Measurements from ENCODE around the gene PRTG.
"Not testable (repeated sequence)": the region's sequence is repeated elsewhere in the genome, so short reads cannot be mapped to it uniquely, and the experiment has no call there.

The PRTG gene, protein sequence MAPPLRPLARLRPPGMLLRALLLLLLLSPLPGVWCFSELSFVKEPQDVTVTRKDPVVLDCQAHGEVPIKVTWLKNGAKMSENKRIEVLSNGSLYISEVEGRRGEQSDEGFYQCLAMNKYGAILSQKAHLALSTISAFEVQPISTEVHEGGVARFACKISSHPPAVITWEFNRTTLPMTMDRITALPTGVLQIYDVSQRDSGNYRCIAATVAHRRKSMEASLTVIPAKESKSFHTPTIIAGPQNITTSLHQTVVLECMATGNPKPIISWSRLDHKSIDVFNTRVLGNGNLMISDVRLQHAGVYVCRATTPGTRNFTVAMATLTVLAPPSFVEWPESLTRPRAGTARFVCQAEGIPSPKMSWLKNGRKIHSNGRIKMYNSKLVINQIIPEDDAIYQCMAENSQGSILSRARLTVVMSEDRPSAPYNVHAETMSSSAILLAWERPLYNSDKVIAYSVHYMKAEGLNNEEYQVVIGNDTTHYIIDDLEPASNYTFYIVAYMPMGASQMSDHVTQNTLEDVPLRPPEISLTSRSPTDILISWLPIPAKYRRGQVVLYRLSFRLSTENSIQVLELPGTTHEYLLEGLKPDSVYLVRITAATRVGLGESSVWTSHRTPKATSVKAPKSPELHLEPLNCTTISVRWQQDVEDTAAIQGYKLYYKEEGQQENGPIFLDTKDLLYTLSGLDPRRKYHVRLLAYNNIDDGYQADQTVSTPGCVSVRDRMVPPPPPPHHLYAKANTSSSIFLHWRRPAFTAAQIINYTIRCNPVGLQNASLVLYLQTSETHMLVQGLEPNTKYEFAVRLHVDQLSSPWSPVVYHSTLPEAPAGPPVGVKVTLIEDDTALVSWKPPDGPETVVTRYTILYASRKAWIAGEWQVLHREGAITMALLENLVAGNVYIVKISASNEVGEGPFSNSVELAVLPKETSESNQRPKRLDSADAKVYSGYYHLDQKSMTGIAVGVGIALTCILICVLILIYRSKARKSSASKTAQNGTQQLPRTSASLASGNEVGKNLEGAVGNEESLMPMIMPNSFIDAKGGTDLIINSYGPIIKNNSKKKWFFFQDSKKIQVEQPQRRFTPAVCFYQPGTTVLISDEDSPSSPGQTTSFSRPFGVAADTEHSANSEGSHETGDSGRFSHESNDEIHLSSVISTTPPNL

DNA sequence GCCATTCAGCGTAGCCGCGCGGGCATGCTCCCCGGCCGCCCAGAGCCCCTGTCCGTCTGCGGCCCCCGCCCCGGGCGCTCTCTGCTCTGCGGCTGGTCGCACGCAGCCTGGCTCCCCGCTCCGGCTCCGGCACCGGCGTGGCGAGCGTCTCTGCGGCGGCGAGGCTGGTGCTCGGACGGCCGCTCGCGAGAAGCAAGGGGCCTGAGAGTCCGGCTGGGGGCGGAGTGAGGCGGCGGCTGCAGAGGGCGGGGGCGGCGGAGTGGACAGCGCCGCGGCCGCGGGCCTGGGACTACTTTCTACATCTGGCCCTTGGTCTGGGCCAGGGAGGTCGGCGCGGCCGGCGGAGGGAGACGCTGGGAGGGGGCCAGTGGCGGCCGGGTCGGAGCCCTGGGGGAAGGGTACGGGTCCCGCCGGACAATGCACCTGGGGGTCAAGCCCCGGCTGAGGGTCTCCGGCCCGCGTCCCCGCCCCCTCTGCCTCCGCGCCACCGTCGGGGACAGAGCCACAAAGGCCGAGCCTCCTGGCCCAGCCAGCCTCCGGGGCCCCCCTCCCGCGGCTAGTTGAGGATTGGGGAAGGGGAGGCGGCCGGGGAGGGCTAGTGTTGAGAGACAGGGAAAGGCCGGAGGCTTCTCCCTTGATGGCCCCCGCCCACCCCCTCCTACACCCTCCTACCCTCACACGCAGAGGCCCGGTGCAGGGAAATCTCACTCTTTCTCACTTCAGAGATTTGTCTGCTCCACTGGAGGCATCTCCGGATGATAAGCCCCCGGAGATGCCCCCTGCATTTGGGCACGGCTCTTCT lies at the start of gene PRTG:
Gene PRTG (minus strand): TSS at position 226 of the 802 bp plus-strand sequence. CDS start 221 bp downstream, at position 5.
- DNase-seq = no peak

DNA sequence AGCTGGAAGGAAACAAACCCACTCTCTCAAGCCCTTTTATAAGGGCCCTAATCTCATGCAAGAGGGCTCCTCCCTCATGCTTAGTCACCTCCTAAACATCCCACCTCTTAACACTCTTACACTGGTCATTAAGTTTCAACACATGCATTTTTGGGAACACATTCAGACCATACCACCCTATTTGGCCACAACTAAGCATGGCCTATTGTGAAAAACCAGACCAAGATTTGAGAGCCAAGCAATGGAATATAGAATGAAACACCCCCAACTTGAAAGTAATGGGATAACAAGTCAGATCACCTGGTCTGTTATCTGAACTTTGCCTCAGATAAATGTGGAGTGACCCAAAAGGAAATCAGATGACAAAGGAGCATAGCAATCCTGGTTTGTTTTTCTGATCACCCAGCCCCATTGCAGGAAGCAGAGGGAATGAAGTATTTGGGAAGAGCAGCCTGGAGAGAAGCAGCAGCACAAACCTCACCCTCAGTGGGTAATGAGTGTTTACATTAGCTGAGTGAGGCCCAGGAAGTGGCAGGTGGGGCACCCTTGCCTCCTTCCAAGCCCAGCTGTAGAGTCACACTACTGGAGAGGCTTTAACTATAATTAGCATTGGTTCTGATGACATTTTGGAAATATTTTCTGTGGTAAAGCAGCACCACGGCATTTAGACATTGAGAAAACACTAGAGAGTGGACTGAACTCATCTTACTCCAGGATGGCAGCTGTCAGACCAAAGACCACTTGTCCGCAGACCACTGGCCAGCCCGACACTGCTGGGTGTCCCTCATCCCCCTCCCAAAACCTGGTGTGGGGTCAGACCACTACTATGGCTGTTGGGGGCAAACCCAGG lies 48.8 kb upstream of the PRTG start:
- peak; percentile 54 for DNase-seq

DNA sequence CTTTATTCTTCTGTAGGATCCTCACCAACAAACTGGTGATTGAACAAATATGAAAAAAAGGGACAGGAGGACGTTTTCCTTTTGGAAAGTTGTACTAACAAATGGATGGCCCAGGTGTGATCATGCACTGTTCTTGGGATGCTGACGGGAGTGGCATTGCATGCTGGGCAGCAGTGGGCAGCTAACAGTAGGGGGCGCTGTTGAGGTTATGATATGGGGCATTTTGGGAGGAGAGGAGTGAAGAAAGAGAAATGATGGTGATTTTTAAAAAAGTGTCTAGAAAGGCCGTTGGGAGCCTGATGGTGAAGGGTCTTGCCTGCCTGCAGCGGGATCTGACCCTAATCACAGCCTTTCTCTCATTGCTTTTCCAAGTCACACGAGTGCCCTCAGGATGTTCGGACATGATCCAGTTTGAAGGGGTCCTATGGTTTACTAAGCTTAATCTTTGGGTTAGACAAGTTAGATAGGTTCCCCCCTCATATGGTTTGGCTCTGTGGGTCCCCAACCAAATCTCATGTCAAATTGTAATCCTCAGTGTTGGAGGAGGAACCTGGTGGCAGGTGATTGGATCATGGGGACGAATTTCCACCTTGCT lies 46.2 kb upstream of the PRTG start:
- no peak for DNase-seq

DNA sequence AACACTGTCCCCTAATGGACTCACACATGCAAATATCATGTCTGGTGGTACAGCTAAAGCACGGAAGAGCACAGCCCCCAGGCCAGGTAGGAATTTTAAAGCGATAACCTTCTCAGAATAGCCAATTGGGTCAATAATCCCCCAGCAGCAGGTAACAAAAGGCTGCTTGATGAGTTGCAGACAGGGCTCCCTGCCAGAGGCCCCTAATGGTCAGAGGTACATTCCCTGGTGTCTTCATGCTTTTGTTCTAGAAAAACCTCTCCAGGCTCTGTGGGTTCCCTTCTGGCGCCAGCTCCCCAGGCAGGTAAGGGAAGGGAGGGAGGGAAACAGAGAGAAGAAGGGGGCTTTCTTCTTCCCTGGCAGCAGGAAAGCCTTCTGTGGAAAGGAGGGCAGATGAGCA lies 43.4 kb upstream of the PRTG start:
- no peak for DNase-seq

DNA sequence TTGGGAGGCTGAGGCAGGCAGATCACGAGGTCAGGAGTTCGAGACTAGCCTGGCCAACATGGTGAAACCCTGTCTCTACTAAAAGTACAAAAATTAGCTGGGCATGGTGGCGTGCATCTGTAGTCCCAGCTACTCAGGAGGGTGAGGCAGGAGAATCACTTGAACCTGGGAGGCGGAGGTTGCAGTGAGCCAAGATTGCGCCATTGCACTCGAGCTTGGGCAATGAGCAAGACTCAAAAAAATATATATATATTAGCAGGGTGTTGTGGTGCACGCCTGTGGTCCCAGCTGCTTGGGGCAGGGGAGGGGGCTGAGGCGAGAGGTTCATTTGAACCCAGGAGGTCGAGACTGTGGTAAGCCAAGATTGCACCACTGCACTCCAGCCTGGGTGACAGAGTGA lies 42.6 kb upstream of the PRTG start:
- not testable (repeated sequence) for DNase-seq

DNA sequence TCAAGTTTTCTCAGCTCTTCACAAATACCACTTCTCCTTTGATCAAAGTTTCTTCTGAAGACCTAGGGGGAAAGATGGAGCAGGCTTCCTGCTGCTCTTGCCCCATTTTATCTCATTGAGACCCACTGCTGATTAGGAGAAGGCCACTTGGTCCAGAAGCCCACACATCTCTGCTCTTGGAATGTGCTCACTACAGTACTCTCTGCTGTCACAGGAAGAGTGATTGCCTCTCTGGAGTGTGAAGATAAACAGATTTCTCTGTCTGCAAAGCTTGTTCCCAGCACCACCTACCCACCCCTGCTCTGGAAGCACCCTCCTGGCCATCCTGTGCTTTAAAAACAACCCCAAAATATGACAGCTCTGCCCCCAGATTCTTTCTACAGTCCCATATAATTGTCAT lies 41.3 kb upstream of the PRTG start:
- DNase-seq = no peak

DNA sequence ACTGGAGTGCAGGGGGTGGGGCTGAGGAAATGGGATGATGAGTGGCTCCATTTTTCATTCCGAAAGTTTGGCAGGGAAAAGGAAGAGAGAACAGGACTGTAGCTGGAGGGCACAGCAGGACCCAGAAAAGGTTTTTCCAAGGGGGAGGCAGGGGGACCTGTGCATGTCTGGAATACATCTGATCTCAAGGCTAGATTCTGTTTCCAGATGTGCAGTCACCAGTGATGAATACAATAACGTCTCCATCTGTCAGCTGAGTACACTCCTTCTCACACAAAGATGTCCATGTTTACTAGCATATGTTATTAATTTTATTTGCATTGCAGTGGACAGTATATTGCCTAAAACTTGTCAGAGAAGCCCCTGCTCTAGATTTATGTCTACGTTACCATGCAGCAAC lies 39.9 kb upstream of the PRTG start:
- DNase-seq = no peak

DNA sequence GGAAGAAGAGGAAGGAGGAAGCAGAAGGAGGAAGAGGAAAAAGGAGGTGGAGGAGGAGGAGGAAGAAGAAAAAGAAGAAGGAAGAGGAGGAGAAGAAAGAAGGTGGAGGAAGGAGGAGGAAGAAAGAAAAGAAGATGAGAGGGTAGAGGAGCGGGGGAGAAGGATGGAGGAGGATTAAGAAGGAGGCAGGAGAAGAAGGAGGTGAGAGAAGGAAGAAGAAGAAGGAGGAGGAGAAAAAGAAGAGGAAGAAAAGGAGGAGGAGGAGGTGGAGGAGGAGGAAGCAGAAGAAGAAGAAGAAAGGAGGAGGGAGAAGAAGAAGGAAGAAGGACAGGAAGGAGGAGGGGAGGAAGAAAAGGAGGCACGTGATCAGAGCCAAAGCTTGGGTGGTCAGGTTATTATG lies 37.3 kb upstream of the PRTG start:
- no peak for DNase-seq

DNA sequence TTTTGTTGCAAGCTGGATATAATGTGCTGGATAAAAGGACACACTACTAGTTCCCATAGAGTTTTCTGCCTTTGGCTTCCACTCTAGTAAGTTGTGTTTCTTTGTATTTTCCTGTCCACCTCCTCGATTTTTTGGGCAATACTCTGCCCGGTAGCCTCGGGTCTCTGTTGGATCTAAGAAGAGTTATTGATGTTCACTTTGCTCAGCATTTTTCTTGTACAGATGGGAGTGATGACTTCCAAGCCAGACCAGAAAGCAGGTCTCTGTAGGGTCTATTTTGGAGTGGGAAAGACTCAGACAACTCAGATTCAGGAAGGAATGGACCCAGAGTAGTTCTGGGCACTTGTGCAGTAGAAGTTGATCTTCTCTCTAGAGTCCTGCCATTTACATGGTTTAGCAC lies 36.0 kb upstream of the PRTG start:
- DNase-seq = no peak

DNA sequence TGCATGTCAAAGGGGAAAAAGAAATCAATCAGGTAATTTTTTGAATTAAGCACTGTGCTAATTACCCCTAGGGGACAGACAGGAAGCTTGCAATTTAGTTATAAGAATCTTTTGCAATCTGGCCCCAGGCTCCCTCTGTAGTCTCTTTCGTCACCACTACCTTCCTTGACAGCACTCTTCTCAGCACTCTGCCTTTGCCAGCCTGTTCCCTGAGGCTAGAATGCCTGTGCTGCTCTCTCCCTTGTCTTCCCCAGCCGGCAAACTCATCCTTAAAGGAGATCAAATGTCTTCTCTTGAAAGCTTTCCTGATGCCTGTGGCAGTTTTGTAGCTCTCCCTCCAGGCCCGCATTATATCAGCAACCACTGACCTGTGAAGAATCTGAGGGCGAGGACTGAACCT lies 32.4 kb upstream of the PRTG start:
- no peak for DNase-seq

DNA sequence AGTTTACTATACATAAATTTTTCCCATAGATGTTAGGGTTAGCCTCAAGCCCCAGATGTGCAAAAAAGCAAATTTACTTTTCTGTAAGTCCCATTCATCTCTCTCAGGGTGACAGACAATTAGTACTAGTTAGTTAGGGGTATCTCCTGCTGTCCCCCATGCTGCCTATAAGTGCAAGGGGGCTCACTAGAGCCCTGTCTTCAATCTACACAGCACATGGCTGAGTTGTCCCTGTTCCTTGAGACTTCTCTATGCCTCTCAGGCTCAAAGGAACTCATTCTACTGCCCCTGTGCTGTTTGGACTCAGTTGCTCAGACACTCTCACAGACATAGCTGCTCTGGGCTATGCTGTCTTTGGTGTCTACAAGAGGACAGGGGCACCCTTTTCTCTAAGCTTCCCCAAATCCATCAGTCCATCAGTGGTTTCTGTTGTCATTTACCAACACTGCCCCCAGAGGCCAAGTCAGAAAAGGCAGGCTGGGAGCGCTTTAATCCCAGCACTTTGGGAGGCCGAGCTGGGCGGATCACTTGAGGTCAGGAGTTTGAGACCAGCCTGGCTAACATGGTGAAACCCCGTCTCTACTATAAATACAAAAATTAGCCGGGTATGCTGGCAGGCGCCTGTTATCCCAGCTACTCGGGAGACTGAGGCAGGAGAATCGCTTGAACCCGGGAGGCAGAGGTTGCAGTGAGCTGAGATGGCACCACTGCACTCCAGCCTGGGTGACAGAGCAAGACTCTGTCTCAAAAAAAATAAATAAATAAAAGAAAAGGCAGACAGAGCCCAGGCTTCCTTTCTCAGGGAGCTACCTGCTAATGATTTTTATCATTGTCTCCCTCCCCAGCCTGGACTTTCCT lies 31.4 kb upstream of the PRTG start:
- no peak for DNase-seq

DNA sequence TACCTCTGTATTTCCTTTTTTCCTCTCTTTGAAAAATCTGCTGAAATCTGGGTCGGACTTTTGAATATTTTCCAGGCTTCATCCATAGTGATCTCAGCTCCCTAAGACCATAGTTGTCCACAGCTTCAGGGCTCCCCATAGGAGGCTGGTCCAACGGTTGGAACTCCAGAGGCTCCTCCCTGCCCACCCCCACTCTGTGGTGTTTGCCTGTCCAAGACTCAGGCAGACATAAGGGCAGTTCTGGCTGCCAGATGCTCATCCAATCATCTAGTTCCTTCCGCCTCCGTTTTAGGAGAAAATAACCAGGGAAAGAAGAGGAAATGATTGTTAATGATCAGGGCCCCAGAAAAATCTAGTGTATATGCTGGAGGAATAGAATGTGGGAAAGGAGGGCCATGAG lies 27.9 kb upstream of the PRTG start:
- no peak for DNase-seq

DNA sequence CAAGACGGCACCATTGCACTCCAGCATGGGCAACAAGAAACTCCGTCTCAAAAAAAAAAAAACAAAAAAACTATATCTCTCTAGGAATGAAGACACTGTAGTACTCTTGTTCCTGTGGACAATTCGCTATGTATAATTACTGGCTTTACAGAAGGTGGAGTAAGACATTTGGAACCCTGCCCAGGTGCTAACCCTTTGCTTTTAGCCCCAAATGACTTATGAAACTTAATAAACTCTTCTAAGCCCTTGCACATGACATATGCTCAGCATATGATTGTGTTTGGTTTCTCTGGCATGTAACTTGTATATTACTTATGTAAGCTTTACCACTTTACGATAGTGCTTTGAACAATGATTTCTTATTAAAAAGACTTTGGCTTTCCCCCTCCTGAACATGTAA lies 27.3 kb upstream of the PRTG start:
- DNase-seq = no peak

DNA sequence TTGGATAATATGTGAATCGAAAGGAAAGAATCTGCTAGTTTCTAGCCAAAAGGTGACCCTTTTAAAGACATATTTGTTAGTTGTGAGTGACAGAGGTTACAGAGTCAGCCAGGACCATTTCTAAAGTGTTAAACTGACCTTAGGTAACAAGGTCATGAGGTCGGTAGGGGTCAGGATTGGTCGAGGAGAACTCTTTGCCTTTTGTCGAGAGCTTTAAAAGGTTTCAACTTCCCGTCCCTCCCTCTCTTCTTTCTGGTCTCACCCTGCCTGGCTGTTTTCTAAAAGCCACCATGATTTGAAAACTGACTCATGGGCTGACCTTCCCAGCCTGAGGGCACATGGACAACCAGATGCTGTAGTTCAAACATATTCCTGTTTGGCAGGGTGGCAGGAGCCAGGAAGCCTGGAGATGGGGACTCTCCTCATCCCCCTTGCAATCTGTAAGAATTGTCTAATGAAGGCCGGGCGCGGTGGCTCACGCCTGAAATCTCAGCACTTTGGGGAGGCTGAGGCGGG lies 25.8 kb upstream of the PRTG start:
- DNase-seq = no peak

DNA sequence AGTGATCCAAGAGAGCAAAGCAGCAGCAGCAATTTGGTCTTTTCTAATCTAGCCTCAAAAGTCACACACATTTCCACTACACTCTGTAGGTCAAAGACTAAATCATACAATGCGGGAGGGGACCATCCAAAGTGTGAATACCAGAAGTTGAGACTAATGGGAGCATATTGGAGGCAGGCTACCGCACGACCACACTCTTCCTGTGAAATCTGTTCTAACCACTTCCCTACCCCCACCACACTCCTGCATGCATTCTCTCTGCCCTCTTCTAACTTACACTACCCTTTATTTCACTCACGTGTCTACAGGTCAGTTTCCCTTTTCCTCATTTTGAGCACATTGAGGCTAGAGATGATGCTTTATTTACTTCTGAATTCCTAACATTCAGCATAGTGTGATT lies 23.7 kb upstream of the PRTG start:
- no peak for DNase-seq

DNA sequence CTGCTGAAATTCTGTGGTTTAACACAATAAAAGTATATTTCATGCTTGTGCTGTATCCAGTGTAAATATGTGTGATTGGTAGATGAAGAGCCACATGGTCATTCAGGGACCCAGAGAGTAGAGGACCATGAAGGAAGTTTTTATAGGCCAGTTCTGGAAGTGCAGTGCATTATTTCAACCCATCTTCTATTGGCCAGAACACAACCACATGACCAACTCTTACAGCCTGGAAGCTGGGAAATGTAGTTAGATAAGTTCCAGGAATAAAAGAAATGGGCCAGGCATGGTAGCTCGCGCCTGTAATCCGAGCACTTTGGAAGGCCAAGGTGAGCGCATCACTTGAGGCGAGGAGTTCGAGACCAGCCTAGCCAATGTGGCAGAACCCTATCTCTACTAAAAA lies 21.4 kb upstream of the PRTG start:
- no peak for DNase-seq

DNA sequence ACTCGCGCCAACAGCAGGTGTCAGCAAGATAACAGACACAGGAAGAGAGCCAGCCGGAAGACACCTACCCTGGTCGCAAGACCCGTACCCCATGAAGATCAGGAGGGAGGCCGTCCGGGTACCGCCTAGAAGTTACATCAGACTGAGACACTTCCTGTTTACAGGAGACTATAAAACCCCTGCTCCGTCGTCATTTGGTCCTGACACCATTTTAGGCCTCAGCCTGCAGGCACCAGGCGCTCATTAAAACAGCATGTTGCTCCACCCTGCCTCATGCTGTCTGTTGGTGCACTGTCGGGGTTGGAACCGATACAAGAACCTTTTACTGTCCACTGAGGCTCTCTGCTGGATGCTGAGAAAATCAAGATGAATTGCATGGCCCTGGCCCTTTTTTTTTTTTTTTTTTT lies 15.6 kb upstream of the PRTG start:
- DNase-seq = no peak

DNA sequence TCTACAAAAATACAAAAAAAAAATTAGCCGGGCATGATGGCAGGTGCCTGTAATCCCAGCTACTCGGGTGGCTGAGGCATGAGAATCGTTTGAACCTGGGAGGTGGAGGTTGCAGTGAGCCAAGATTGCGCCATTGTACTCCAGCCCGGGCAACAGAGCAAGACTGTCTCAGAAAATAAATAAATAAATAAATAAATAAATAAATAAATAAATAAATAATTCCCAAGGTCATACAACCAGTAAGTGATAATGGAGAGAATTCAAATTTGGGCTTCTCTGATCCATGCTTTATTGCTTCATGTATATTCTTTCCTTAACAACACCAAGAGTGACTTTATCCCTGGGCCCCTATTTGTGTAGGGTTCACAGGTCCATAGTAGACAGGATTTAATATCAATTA lies 10.5 kb upstream of the PRTG start:
- not testable (repeated sequence) for DNase-seq

DNA sequence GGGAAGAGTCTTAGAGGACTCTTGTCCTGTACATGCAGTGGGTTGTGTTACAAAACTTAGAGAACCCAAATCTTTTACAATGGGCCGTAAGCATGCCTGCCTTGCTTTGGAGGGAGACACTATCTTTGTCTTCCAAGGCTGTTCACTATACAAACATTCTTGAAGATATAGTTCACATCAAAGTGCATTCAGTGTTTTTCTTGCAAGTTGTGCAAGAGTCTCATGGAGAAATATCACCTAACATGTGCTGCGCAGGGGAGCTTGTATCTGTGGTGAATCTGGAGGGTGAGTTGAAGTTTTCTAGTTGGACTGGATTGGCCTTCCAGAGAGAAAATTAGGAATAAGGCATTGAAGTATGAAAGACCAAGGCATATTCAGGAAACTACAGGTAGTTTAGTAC lies 7.8 kb upstream of the PRTG start:
- DNase-seq = no peak

Measured in DMS153 (cell line).